8988T (cell line): Measurements from ENCODE around the gene PTBP1.

Source experiments
- DNase-seq: peaks from one replicate; pipeline ENCODE4 v3.0.0; 2011

The PTBP1 gene

GRCh38 chr19:798415-799075, 1.3 kb downstream of the PTBP1 start:
- DNase-seq = no peak

- DNase-seq = peak; percentile 58
Measured at GRCh38 chr19:799076-799881, 2.0 kb downstream of the PTBP1 start.

- no peak for DNase-seq
Measured at GRCh38 chr19:800360-801029, 3.2 kb downstream of the PTBP1 start.

DNA sequence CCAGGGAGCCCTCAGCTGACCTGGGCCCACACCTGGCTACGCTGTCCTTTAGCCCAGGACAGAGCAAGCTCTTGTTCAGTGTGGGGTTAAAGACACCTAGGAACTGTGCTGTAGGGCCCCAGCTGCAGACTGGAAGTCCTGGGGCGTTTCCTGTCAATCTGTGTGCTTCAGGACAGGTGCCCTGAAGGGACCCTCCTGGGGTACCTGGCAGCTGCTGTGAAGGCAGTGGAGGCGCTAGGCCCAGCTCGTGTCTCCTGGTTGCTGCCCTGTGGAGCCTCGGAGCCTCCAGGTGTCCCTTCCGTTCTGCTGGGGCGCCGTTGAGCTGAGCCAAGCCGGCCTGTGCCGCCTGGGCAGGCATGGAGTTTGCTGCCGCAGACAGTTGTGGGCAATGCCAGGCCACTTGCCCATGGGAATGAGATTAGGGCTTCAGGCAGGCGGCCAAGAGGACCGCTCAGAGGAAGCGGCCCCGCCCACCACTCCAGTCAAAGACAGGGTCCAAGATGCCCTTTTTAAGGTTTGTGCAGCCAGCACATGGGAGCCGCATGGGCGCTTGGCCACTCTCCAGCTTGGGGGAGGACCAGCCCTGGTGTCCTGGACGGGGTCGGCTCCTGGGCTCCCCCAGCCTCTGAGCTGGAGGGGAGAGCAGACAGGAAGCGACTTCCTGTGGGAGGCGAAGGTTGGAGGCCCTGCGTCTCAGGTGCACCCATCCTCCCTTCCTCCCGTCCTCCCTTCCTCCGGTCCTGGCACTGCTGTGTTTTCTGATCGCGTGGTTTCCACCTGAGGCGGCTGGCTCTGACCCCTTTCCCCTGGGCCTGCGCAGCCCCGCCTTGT, 4.0 kb downstream of the PTBP1 start:
- peak; percentile 74 for DNase-seq

DNA sequence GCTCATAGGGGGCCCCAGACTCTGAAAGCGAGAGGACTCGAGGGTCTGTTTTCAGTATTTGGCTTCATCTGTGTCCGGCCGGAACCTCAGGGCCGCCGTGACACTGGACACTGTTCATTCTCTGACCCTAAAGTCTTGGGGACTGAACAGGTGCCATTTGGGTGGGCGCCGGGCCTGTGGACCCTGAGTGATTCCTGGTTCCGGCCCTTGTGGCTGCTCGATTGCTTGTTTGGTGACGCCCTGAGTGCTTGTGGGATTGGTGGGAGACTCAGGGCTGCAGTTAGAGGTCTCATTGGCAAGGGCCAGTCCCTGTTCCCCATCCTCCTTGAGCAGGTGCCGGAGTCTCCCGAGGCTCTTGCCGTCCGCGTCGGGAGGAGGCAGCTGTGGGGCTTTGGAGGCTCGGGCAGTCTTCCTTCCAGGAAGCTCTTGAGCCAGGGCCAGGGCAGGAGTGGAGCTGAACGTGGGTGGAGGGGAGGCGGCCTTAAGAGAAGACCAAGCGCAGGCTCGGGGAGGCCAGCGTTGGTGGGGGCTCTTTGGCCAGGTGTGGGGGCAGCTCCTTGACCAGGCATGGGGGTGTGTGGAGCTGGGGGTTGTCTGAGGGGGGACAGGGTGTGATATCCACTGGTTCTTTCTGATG, 4.7 kb downstream of the PTBP1 start:
- peak; percentile 47 for DNase-seq

GRCh38 chr19:802498-803098, 5.3 kb downstream of the PTBP1 start:
- no peak for DNase-seq

DNA sequence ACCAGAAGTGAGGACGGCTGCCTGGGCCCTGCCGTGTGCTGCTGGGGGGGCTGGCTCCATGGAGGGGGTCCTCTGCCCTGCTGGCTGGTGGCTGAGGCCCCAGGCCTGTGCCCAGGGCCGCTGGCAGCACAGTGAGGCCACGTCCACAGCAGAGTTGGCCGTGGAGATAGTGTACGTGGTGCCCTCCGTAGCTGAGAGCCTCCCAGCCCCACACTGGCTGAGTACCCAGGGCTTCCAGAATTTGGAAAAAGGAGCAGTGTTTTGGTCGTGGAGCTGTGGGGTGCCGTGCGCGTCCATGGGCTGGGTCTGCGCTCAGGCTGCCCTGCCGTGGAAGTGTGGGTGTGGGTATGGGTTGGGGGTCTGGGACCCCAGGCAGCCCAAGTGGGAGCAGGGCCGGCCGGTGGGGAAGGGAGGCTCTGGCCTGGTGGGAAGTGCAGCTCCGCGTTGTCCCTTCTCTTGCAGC, 5.9 kb downstream of the PTBP1 start:
- no peak for DNase-seq

DNA sequence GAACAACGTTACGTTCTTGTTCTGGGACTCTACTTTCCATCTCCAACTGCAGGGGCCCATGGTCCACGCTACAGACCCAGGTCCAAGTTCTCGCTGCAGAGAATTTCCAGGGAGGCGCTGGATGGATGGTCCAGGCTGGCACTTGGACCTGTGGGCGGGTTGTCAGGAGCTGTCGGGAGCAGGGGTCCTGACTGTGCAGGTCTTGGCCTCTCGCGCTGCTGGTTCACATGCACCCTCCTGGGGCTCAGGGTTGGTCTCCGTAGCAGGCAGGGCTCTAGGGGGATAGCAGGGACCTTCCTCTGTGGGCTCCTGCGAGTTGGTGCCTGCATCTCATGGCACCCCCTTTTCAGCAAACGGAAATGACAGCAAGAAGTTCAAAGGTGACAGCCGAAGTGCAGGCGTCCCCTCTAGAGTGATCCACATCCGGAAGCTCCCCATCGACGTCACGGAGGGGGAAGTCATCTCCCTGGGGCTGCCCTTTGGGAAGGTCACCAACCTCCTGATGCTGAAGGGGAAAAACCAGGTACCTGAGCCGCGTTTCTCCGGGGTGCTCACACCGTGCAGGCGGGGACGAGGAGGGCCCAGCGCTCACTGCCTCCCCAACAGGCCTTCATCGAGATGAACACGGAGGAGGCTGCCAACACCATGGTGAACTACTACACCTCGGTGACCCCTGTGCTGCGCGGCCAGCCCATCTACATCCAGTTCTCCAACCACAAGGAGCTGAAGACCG, 6.6 kb downstream of the PTBP1 start:
- DNase-seq = peak; percentile 54

DNA sequence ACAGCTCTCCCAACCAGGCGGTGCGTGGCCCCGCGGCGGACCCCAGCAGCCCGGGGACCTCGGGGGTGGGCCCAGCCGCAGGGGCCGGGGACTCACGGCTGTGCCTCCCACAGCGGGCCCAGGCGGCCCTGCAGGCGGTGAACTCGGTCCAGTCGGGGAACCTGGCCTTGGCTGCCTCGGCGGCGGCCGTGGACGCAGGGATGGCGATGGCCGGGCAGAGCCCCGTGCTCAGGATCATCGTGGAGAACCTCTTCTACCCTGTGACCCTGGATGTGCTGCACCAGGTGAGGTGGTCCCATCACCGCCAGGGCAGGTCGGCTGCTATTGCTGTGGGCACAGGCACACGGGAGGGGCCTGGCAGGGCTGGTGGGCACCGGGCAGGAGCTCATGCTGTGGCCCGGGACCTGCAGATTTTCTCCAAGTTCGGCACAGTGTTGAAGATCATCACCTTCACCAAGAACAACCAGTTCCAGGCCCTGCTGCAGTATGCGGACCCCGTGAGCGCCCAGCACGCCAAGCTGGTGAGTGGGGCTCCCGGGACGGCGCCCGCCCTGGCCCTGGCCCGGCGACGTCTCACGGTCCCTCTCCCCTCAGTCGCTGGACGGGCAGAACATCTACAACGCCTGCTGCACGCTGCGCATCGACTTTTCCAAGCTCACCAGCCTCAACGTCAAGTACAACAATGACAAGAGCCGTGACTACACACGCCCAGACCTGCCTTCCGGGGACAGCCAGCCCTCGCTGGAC, 7.3 kb downstream of the PTBP1 start:
- DNase-seq = no peak

DNA sequence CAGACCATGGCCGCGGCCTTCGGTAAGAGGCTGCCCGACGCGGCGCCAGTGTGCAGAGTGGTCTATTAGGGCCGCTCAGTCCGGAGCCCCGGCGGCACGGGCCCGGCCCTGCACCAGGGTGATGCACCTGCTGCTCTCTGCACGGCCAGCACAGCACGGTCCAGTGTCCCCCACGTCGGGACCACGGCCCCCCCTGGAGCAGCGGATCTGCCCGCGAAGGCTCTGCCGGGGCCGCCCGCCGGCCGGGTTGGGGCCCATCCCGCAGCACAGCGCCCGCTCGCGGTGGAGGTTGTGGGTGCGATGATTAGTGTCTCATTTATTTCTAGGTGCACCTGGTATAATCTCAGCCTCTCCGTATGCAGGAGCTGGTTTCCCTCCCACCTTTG, 7.9 kb downstream of the PTBP1 start:
- DNase-seq = no peak

DNA sequence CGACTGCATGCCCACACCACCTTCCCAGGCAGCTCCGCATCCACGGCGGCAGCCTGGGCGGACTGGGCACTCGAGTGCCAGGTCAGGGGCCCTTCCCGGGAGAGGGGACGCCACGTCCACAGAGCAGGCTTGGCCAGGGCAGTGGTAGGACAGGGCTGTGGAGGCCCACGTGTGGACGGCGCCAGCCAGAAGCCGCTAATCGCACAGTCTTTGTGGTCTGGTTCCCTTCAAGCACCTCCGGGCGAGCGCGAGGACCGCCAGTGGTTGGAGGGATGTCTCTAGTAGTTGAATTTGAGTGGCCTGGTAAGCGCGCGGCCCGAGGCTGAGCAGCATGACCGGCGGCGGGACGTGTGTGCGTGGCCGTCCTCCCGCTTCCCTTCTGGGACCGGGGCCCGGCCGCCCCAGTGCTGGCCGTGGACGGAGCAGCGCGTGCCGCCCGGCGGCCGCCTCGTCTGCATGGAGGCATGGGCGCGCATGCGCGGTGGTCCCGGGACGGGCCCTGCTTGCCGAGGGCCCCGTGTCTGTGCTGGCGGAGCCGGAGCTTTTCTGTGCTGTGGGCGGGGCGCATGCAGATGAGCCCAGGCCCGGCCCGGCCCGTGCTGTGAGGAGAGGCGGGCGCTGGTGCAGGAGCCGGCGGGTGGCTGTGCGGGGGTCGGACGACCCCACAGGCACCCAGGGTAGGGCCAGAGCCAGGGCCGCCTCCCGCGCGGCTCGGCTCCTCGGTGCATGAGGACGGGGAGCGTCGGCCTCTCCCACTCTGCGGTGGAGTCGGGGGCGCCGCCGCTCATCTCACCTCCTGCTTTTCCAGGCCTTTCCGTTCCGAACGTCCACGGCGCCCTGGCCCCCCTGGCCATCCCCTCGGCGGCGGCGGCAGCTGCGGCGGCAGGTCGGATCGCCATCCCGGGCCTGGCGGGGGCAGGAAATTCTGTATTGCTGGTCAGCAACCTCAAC, 8.6 kb downstream of the PTBP1 start:
- DNase-seq = peak; percentile 44

GRCh38 chr19:806815-807421, 9.7 kb downstream of the PTBP1 start:
- DNase-seq = peak; percentile 78

GRCh38 chr19:807627-808422, 10.6 kb downstream of the PTBP1 start:
- no peak for DNase-seq

- peak; percentile 47 for DNase-seq
Measured at GRCh38 chr19:808423-808775, 11.1 kb downstream of the PTBP1 start.

- DNase-seq = peak; percentile 39
Measured at GRCh38 chr19:810077-810855, 13.0 kb downstream of the PTBP1 start.

DNA sequence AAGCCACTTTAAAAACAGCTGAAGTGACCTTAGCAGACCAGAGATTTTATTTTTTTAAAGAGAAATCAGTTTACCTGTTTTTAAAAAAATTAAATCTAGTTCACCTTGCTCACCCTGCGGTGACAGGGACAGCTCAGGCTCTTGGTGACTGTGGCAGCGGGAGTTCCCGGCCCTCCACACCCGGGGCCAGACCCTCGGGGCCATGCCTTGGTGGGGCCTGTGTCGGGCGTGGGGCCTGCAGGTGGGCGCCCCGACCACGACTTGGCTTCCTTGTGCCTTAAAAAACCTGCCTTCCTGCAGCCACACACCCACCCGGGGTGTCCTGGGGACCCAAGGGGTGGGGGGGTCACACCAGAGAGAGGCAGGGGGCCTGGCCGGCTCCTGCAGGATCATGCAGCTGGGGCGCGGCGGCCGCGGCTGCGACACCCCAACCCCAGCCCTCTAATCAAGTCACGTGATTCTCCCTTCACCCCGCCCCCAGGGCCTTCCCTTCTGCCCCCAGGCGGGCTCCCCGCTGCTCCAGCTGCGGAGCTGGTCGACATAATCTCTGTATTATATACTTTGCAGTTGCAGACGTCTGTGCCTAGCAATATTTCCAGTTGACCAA, 13.7 kb downstream of the PTBP1 start:
- DNase-seq = peak; percentile 56
